HG03469 (cell line): ENCODE results near the gene CARD19.

ENCODE experiments used
- ATAC-seq: cut with Tn5 transposase; IDR thresholded peaks from one replicate; pipeline ENCODE4 v1.9.1; 2021; ENCODE audit warnings: mild to moderate bottlenecking, moderate library complexity, moderate number of reproducible peaks; ENCODE audit not compliant: unreplicated experiment

Gene CARD19

GRCh38 chr9:93086447-93087224 lies 9.4 kb upstream of the CARD19 start:
- ATAC-seq: no peak

GRCh38 chr9:93087971-93088655 lies 7.9 kb upstream of the CARD19 start:
- no peak for ATAC-seq

GRCh38 chr9:93088656-93089015 lies 7.4 kb upstream of the CARD19 start:
- ATAC-seq: no peak

GRCh38 chr9:93089024-93089423 lies 7.0 kb upstream of the CARD19 start:
- ATAC-seq: no peak

DNA sequence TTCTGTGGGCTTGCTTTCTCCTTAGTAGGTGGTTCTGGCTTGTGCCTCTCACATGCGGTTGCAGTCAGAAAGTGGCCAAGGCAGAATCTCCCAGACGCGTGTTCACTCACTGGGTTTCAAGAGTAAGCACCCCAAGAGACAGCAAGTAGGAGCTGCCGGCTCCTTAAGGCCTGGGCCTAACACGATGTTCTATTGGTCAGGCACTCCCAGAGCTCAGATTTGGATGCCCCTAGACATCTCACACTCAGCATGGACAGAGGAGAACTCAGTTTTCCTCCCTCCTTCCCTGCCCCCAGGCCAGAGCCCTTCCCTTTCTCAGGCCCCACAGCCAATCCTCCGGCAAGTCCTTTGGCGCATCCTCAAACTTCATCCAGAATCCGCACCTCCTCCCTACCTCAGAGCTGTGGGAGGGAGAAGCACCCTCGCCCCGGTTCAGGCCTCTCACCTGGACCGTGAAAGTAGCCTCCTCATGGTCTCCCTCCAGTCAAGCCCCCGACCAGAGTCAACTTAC lies 6.5 kb upstream of the CARD19 start:
- no peak for ATAC-seq

DNA sequence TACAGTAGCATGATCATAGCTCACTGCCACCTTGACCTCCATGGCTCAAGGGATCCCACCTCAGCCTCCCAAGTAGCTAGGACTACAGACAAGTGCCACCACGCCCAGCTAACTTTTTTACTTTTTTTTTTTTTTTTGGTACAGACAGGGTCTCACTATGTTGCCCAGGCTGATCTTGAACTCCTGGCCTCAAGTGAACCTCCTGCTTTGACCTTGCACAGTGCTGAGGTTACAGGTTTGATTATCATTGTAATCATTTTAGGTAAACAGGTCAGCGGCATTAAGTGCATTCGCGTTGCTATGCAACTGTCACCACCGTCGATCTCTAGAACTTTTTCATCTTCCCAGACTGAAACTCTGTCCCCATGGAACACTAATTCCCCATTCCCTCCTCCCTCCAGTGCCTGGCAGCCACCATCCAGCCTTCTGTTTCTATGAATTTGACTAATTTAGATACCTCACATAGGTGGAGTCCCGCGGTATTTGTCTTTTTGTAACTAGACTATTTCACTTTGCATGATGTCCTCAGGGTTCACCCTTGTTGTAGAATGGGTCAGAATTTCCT lies 5.8 kb upstream of the CARD19 start:
- ATAC-seq: no peak

GRCh38 chr9:93091056-93091452 lies 5.0 kb upstream of the CARD19 start:
- ATAC-seq: no peak

DNA sequence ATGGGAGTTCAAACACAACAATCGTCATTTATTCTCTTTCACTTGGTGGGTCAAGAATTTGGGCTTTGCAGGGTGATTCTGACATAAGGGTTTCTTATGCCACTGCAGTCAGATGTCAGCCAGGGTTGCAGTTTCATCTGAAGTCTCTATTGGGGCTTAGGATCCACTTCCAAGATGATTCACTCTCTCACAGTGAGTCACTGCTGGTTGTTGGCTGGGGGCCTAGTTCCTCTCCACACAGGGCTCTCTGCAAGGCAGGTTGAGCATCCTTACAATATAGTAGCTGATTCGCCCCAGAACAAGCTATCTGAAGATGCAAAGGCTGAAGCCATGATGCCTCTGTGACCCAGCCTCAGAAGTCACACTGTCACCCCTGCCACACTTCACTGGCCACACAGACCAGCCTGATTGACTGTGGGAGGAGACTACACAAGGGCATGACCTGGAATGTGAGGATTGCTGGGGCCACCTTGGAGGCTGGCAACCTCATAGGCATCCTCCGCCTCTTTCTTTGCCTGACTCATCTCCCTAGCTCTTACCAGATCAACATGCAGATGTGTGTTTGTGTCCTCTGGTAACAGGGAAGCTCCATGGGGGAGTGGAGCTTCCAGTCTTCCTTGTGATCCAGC lies 4.5 kb upstream of the CARD19 start:
- no peak for ATAC-seq

- no peak for ATAC-seq
These were observed 3.6 kb upstream of the CARD19 start for GRCh38 chr9:93092251-93092991.

DNA sequence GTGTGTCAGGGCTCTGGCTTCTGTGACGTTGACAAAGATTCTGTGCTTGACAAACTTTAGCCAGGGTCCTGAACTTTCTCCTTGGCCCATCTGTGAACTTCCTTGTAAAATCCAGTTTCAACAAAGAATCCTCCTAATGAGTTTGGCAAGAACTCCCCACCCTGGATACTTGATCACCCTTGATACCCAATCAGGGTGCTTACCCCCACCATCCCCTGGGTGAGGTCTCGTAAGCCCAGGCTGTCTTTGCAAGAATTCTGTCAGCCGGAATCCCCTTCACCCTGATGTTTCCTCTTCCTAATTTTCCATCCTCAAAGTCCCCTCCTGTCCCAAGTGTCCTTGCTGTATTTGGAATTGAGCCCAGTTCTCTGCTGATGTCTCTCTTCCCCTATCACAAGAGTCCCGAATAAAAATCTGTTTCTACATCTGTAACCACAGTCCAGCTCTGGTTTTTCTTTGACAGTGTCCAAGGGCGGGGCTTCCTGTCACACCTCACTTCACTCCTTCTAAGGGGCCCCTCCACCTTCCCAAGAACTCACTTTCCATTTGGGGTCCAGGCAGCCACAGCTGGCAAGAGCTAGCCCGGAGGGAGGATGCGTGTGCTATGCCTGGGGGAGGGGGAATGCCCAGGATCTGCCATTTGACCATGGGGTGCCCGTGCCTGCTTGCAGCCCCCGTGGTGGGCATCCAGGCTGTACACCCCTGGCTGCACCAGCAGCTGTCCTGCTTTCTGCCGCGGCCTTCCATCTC lies 2.7 kb upstream of the CARD19 start:
- no peak for ATAC-seq

DNA sequence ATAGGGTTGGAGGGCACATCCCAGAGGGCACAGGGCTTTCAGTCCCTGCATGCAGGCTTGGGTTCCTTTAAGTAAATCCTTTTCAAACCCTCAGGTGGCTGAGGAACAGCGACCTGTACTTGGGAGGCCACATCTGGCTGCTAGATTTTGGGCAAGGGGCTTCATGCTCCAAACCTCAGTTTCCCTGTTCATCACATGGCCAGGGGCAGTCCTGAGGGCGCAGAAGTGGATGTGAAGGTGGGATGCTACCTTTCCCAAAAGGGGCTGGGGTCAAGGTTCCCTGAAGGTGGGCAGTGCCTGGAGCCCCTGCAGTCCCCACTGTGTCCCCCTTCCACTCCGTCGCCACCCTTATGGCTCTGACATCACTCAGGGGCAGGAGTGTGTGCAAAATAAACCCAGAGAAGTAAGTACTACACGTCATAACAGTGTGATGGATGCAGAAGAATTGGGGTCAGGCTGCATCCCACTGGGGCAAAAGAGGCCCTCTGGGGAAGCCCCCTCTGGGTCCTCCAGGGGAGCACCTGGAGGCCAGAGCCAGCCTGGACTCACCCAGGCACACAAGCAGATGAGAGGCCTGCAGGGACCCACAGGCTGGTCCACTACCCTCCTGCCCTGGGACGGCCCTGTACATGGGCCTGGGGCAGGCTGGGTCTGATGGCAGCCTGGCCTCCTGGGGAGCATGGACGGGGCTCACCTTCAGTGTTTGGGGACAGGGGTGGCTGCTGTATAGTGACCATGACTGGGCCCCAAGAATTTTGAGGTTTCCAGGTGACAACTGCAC lies 1.9 kb upstream of the CARD19 start:
- ATAC-seq: no peak

DNA sequence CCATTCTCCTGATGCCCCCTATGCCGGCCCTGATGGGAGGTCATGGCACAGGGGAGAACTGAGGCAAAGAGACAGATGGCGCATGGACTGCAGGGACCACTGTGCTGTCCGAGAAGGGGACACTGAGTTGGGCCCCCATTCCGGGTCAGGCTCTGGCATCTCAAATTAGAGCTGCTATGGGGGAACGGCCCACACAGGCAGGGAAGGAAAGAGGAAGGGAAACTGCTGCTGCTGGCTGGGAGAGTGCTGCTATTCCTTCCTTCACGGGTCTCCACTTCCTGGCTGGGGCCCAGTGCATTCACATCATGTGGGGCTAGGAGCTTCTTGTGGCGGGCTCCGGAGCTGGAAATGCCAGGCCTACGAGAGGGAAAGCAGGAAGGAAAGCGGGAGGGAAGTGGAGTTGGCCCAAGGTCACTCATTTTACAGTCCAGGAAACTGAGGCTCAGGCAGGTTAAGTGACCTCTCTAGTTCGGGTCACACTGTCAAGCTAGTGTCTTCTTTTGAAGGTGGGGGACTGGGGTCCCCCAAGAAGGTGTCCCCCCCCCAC lies 1.3 kb upstream of the CARD19 start:
- no peak for ATAC-seq

- peak; percentile 38 for ATAC-seq
These were observed 549 bp upstream of the CARD19 start for GRCh38 chr9:93095205-93096130.

DNA sequence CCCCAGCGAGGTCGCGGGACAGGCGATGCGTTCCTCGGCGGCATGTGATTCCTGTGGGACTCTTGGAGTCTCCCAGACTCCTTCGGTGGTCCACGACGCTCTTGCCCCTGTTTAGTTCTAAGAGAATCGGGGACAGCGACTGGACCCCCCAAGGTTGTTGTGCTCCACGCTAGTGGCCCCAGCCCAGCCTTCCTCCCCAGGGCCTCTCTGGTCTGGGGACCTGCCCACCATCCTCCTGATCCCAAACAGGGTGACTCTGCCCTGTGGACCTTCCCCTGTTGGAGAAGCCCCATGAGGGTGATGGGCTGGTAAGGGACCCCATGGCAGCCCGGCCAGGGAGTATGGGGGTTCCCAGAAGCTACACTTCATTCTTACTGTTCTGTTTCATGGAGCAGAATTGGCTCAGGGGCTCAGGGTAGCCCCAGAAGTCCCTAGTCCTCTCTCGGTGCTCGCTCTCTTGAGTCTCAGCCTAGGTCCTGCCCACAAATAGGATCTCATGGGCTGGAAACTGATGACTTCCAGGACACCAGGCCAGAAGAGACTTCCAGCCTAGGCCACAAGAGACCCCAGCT lies 880 bp downstream of the CARD19 start:
- no peak for ATAC-seq

GRCh38 chr9:93097511-93098201 lies 1.6 kb downstream of the CARD19 start:
- no peak for ATAC-seq

GRCh38 chr9:93098236-93098946 lies 2.4 kb downstream of the CARD19 start:
- no peak for ATAC-seq
